Measurements from ENCODE around the gene SLC6A19.

DNA sequence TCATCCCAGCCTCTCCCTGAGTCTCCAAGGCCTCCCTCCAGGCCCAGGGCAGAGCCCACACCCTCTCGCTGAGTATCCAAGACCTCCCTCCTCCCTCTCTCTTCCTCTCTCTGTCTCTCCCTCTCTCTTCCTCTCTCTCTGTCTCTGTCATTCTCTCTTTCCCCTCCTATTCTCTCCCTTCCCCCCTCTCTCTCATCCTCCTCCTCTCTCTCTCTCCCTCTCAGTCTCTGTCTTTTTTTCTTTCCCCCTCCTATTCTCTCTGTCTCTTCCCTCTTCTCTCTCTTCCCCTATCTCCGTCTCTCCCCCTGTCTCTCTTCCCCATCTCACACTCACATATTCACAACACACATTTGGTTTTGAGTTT is 8.1 kb downstream of the SLC6A19 start:
- TF ChIP-seq POLR2A (IDR thresholded peaks at IDR 0.05): no peak
- TF ChIP-seq, protein P1, sequence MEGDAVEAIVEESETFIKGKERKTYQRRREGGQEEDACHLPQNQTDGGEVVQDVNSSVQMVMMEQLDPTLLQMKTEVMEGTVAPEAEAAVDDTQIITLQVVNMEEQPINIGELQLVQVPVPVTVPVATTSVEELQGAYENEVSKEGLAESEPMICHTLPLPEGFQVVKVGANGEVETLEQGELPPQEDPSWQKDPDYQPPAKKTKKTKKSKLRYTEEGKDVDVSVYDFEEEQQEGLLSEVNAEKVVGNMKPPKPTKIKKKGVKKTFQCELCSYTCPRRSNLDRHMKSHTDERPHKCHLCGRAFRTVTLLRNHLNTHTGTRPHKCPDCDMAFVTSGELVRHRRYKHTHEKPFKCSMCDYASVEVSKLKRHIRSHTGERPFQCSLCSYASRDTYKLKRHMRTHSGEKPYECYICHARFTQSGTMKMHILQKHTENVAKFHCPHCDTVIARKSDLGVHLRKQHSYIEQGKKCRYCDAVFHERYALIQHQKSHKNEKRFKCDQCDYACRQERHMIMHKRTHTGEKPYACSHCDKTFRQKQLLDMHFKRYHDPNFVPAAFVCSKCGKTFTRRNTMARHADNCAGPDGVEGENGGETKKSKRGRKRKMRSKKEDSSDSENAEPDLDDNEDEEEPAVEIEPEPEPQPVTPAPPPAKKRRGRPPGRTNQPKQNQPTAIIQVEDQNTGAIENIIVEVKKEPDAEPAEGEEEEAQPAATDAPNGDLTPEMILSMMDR (IDR thresholded peaks at IDR 0.05): no peak

Data from lower leg skin (tissue), 3 donors.